Ovary (tissue), 3 donors: Measurements from ENCODE around the gene TNFRSF18.

ENCODE experiments used
- EP300 ChIP-seq: sonication (generic); formaldehyde crosslinking; IDR thresholded peaks from one replicate; pipeline ENCODE4 v1.6.1; 2017; ENCODE audit warnings: antibody characterized with exemption
- POLR2A ChIP-seq: fragments of 450-650 bp; IDR thresholded peaks from one replicate; pipeline ENCODE4 v1.6.1; 2017; ENCODE audit warnings: antibody characterized with exemption, mild to moderate bottlenecking, moderate library complexity
- TF ChIP-seq, protein P1 (sequence below), 3 donors: fragments of 450-650 bp in 2 of 3; fragments of 200-600 bp in 1 of 3; IDR thresholded peaks; one replicate each; pipeline versions ENCODE4 v1.5.1 to v1.8.0; 2016 to 2022; ENCODE audit warnings: antibody characterized with exemption in 3 of 3, mild to moderate bottlenecking in 1 of 3
- donor health status: DM: no; HTN: no; CAD: no.

GRCh38 chr1:1197551-1198422 is 8.6 kb downstream of the TNFRSF18 start:
- TF ChIP-seq, protein P1, sequence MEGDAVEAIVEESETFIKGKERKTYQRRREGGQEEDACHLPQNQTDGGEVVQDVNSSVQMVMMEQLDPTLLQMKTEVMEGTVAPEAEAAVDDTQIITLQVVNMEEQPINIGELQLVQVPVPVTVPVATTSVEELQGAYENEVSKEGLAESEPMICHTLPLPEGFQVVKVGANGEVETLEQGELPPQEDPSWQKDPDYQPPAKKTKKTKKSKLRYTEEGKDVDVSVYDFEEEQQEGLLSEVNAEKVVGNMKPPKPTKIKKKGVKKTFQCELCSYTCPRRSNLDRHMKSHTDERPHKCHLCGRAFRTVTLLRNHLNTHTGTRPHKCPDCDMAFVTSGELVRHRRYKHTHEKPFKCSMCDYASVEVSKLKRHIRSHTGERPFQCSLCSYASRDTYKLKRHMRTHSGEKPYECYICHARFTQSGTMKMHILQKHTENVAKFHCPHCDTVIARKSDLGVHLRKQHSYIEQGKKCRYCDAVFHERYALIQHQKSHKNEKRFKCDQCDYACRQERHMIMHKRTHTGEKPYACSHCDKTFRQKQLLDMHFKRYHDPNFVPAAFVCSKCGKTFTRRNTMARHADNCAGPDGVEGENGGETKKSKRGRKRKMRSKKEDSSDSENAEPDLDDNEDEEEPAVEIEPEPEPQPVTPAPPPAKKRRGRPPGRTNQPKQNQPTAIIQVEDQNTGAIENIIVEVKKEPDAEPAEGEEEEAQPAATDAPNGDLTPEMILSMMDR (IDR thresholded peaks at IDR 0.05): no peak
- TF ChIP-seq POLR2A (no peak), EP300 (no peak)
